HepG2 (cell line): ENCODE data around the gene MFSD11. TPM values are rescaled to one million over a fixed set of nuclear protein-coding genes. Genes with fewer than 3 reads are reported as not detected.

Experiments used
- ASH2L ChIP-seq: fragments of 300-600, 200-600 bp; sonication (generic); IDR thresholded peaks from 2 replicates; pipeline ENCODE4 v1.7.0; 2017; ENCODE audit warnings: low read depth, mild to moderate bottlenecking, moderate library complexity, mixed read lengths, low read length; ENCODE audit not compliant: insufficient read length
- CBX2 ChIP-seq, 2 experiments: fragments of 200-600 bp in 1 of 2; sonication (generic); formaldehyde crosslinking in 1 of 2; IDR thresholded peaks; 2 replicates each; pipeline versions ENCODE4 v1.7.0 to v1.8.1; 2018 to 2022; ENCODE audit warnings: low read depth in 2 of 2, low read length in 1 of 2, mild to moderate bottlenecking in 1 of 2, missing genetic modification reagents in 1 of 2
- GATA4 ChIP-seq: sonication (generic); IDR thresholded peaks from 2 replicates; pipeline ENCODE4 v1.6.1; 2016; ENCODE audit warnings: antibody characterized with exemption, low read depth, borderline replicate concordance
- ISX ChIP-seq: sonication (generic); formaldehyde crosslinking; conservative IDR thresholded peaks from 2 replicates; pipeline ENCODE4 v1.5.0; 2020; ENCODE audit warnings: missing genetic modification reagents
- MYC ChIP-seq: sonication (generic); formaldehyde crosslinking; IDR thresholded peaks from 2 replicates; pipeline ENCODE4 v1.9.0; 2021; ENCODE audit warnings: missing genetic modification reagents, borderline replicate concordance
- MYNN ChIP-seq: sonication (generic); formaldehyde crosslinking; IDR thresholded peaks from 2 replicates; pipeline ENCODE4 v1.4.0; 2020; ENCODE audit warnings: mild to moderate bottlenecking, low read depth, missing genetic modification reagents
- RFX1 ChIP-seq: fragments of 450-650 bp; IDR thresholded peaks from 2 replicates; pipeline ENCODE4 v1.6.1; 2017
- SKI ChIP-seq: fragments of 450-650 bp; IDR thresholded peaks from one replicate; pipeline ENCODE4 v1.6.1; 2018; ENCODE audit warnings: mild to moderate bottlenecking; ENCODE audit not compliant: partially characterized antibody
- ZFP36L1 ChIP-seq: sonication (generic); formaldehyde crosslinking; IDR thresholded peaks from 2 replicates; pipeline ENCODE4 v1.8.0; 2022; ENCODE audit warnings: mild to moderate bottlenecking, missing genetic modification reagents, moderate library complexity
- ZNF225 ChIP-seq: sonication (generic); formaldehyde crosslinking; IDR thresholded peaks from 2 replicates; pipeline ENCODE4 v1.4.0; 2020; ENCODE audit warnings: mild to moderate bottlenecking, missing genetic modification reagents
- ZNF430 ChIP-seq: sonication (generic); formaldehyde crosslinking; IDR thresholded peaks from 2 replicates; pipeline ENCODE4 v1.9.0; 2021; ENCODE audit warnings: mild to moderate bottlenecking, missing genetic modification reagents
- ZNF678 ChIP-seq: sonication (generic); formaldehyde crosslinking; IDR thresholded peaks from 2 replicates; pipeline ENCODE4 v1.4.0; 2020; ENCODE audit warnings: mild to moderate bottlenecking, missing genetic modification reagents
- polyA plus RNA-seq, 8 experiments: library from polyadenylated mRNA; depleted of rRNA in 3 of 8; stranded (reverse) in 7 of 8; unstranded in 1 of 8; fragments of >200 nt; fragmentation: Illumina TruSeq in 4 of 8; extraction: Trizol in 4 of 8; gene quantifications; 2 replicates each; pipeline versions ENCODE4 v1.2.1 to v1.2.3, GENCODE V29; 2011 to 2016; ENCODE audit warnings: low read depth in 4 of 8, missing spikeins in 1 of 8, mixed read lengths in 1 of 8; ENCODE audit not compliant: insufficient read depth in 1 of 8
- total RNA-seq, 5 experiments: library from RNA; depleted of rRNA; stranded (reverse); fragments of >200 nt; fragmentation: Illumina TruSeq; extraction: Trizol; gene quantifications; 2 replicates each; pipeline ENCODE4 v1.2.3, GENCODE V29; 2016; ENCODE audit warnings: low read depth in 1 of 5
- TF ChIP-seq, protein P1 (sequence below): sonication (generic); formaldehyde crosslinking; IDR thresholded peaks from 2 replicates; pipeline ENCODE4 v1.4.0; 2020; ENCODE audit warnings: missing genetic modification reagents, mild to moderate bottlenecking, borderline replicate concordance
- TF ChIP-seq, protein P2 (sequence below): sonication (generic); formaldehyde crosslinking; conservative IDR thresholded peaks from 2 replicates; pipeline ENCODE4 v1.4.0; 2020; ENCODE audit warnings: missing genetic modification reagents
- TF ChIP-seq, protein P3 (sequence below): sonication (generic); formaldehyde crosslinking; IDR thresholded peaks from 2 replicates; pipeline ENCODE4 v1.4.0; 2020; ENCODE audit warnings: low read depth, mild to moderate bottlenecking, missing genetic modification reagents
- TF ChIP-seq, protein P4 (sequence below): sonication (generic); formaldehyde crosslinking; IDR thresholded peaks from 2 replicates; pipeline ENCODE4 v1.4.0; 2020; ENCODE audit warnings: missing genetic modification reagents, low read depth, mild to moderate bottlenecking, borderline replicate concordance
- TF ChIP-seq, protein P5 (sequence below): sonication (generic); formaldehyde crosslinking; IDR thresholded peaks from 2 replicates; pipeline ENCODE4 v1.5.1; 2020; ENCODE audit warnings: missing genetic modification reagents, mild to moderate bottlenecking, borderline replicate concordance

The MFSD11 gene
- total and polyA plus RNA-seq, 2 of the 13 experiments (the other 11 are each of a cell fraction or from before 2014, with no cell fraction given) = 26.1 to 36.3 TPM

DNA sequence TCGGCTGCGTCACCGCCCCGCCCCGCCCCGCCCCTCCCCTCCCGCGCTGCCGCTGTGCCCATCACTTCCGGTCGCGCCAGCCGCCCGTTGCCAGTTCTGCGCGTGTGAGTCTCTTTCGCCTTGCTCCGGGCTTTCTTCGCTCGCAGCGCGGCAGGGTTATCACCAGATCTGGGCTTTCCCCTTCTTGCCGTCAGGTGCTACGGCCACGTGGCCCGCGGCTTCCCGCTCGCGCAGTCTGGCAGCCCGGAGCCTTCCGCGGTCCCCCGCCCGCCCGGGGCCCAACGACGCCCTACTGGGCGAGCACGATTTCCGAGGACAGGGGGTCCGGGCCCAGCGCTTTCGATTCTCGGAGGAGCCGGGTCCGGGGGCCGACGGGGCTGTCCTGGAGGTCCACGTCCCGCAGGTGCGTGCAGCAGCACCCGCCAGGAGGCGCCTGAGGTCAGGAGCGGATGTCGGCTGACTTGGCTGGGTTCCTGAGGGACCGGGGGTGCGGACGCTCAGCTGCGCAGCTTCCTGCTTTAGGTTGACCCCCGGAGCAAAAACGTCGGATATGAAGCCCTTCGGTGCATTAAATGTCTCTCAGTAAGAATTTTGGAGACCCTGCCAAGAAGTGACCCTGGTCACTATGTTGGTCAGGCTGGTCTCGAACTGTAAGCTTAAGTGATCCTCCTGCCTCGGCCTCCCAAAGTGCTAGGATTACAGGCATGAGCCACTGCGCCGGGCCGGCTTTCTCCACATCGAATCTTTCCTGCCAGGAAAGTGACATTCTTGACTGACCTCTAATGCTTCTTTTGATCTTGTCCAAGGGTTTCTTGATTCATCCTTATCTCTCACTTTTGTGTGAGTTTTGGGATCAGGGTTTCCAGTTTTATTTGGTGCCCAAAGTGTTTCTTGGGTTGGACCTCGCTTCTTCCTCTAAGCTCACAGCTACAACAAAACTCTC, 10.9 kb upstream of the MFSD11 start, which contains the start of gene METTL23 (continued):
- TF ChIP-seq, protein P1, sequence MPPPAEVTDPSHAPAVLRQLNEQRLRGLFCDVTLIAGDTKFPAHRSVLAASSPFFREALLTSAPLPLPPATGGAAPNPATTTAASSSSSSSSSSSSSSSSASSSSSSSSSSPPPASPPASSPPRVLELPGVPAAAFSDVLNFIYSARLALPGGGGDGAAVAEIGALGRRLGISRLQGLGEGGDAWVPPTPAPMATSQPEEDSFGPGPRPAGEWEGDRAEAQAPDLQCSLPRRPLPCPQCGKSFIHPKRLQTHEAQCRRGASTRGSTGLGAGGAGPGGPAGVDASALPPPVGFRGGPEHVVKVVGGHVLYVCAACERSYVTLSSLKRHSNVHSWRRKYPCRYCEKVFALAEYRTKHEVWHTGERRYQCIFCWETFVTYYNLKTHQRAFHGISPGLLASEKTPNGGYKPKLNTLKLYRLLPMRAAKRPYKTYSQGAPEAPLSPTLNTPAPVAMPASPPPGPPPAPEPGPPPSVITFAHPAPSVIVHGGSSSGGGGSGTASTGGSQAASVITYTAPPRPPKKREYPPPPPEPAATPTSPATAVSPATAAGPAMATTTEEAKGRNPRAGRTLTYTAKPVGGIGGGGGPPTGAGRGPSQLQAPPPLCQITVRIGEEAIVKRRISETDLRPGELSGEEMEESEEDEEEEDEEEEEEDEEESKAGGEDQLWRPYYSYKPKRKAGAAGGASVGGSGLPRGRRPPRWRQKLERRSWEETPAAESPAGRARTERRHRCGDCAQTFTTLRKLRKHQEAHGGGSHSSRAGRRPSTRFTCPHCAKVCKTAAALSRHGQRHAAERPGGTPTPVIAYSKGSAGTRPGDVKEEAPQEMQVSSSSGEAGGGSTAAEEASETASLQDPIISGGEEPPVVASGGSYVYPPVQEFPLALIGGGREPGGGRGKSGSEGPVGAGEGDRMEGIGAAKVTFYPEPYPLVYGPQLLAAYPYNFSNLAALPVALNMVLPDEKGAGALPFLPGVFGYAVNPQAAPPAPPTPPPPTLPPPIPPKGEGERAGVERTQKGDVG (CRISPR knock-in tag) = peak; percentile 7; the same call in 1 of the 2 replicates
- peak; percentile 80; the same call in 1 of the 2 replicates for TF ChIP-seq ZNF225
- TF ChIP-seq ASH2L = peak; percentile 71
- 0 out of 2 replicates have a peak, but pooled peaks have one; percentile 28 for TF ChIP-seq GATA4
- peak; percentile 88 for TF ChIP-seq MYC
- no peak for TF ChIP-seq ISX (CRISPR knock-in tag)
- 0 out of 2 replicates have a peak, but pooled peaks have one; percentile 7 for TF ChIP-seq ZFP36L1
- TF ChIP-seq SKI = peak; percentile 15
- TF ChIP-seq, protein P2, sequence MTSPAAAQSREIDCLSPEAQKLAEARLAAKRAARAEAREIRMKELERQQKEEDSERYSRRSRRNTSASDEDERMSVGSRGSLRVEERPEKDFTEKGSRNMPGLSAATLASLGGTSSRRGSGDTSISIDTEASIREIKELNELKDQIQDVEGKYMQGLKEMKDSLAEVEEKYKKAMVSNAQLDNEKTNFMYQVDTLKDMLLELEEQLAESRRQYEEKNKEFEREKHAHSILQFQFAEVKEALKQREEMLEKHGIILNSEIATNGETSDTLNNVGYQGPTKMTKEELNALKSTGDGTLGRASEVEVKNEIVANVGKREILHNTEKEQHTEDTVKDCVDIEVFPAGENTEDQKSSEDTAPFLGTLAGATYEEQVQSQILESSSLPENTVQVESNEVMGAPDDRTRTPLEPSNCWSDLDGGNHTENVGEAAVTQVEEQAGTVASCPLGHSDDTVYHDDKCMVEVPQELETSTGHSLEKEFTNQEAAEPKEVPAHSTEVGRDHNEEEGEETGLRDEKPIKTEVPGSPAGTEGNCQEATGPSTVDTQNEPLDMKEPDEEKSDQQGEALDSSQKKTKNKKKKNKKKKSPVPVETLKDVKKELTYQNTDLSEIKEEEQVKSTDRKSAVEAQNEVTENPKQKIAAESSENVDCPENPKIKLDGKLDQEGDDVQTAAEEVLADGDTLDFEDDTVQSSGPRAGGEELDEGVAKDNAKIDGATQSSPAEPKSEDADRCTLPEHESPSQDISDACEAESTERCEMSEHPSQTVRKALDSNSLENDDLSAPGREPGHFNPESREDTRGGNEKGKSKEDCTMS (CRISPR knock-in tag) = no peak
- TF ChIP-seq RFX1 = no peak
- TF ChIP-seq CBX2 (IDR thresholded peaks at IDR 0.05; ENCODE audit: low read depth, low read length) = no peak
- no peak for TF ChIP-seq CBX2 (CRISPR knock-in tag; IDR thresholded peaks at IDR 0.05; ENCODE audit: low read depth)
- TF ChIP-seq, protein P3, sequence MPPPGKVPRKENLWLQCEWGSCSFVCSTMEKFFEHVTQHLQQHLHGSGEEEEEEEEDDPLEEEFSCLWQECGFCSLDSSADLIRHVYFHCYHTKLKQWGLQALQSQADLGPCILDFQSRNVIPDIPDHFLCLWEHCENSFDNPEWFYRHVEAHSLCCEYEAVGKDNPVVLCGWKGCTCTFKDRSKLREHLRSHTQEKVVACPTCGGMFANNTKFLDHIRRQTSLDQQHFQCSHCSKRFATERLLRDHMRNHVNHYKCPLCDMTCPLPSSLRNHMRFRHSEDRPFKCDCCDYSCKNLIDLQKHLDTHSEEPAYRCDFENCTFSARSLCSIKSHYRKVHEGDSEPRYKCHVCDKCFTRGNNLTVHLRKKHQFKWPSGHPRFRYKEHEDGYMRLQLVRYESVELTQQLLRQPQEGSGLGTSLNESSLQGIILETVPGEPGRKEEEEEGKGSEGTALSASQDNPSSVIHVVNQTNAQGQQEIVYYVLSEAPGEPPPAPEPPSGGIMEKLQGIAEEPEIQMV = peak; percentile 89; the same call in 1 of the 2 replicates
- TF ChIP-seq ZNF430 (CRISPR knock-in tag) = peak; percentile 79
- TF ChIP-seq, protein P4, sequence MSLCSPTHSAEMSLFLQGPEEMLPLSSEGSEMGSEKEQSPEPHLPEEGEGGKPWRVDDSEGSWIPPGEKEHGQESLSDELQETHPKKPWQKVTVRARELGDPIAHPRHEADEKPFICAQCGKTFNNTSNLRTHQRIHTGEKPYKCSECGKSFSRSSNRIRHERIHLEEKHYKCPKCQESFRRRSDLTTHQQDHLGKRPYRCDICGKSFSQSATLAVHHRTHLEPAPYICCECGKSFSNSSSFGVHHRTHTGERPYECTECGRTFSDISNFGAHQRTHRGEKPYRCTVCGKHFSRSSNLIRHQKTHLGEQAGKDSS (CRISPR knock-in tag) = peak; percentile 40; the same call in 1 of the 2 replicates
- TF ChIP-seq MYNN (CRISPR knock-in tag) = 0 out of 2 replicates have a peak, but pooled peaks have one; percentile 24
- TF ChIP-seq, protein P5, sequence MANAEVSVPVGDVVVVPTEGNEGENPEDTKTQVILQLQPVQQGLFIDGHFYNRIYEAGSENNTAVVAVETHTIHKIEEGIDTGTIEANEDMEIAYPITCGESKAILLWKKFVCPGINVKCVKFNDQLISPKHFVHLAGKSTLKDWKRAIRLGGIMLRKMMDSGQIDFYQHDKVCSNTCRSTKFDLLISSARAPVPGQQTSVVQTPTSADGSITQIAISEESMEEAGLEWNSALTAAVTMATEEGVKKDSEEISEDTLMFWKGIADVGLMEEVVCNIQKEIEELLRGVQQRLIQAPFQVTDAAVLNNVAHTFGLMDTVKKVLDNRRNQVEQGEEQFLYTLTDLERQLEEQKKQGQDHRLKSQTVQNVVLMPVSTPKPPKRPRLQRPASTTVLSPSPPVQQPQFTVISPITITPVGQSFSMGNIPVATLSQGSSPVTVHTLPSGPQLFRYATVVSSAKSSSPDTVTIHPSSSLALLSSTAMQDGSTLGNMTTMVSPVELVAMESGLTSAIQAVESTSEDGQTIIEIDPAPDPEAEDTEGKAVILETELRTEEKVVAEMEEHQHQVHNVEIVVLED (CRISPR knock-in tag) = peak; percentile 73
- peak; percentile 78; the same call in 1 of the 2 replicates for TF ChIP-seq ZNF678 (CRISPR knock-in tag)
